Neural cell (in vitro differentiated cells): ENCODE data around the gene TIAM2. TPM values are rescaled to one million over a fixed set of nuclear protein-coding genes. Genes with fewer than 3 reads are reported as not detected.

Source experiments
- H2AFZ ChIP-seq: fragments of 200-600, 300-800 bp; sonication (generic), shearing (Covaris generic); 2 replicates; pipeline ENCODE4 v1.6.0; 2014; ENCODE audit warnings: low read depth, mild to moderate bottlenecking, antibody characterized with exemption, low read length, moderate library complexity
- H3F3A ChIP-seq: fragments of 200-600 bp; shearing (Covaris generic); 2 replicates; pipeline ENCODE4 v1.6.1; 2016; ENCODE audit warnings: mild to moderate bottlenecking, moderate library complexity, mixed read lengths, antibody characterized with exemption, low read length; ENCODE audit not compliant: insufficient read depth, poor library complexity, severe bottlenecking
- H3K27ac ChIP-seq: fragments of 200-600, 300-800 bp; sonication (generic), shearing (Covaris generic); 2 replicates; pipeline ENCODE4 v1.5.1; 2014; ENCODE audit warnings: mild to moderate bottlenecking, low read length, moderate library complexity
- H3K27me3 ChIP-seq: fragments of 300-800, 200-600 bp; sonication (generic), shearing (Covaris generic); 2 replicates; pipeline ENCODE4 v1.6.0; 2014; ENCODE audit warnings: mild to moderate bottlenecking, low read depth, low read length, moderate library complexity; ENCODE audit not compliant: insufficient read depth
- H3K36me3 ChIP-seq: fragments of 300-800, 200-600 bp; sonication (generic), shearing (Covaris generic); 2 replicates; pipeline ENCODE4 v1.5.1; 2014; ENCODE audit warnings: mild to moderate bottlenecking, antibody characterized with exemption, low read length, moderate library complexity; ENCODE audit not compliant: insufficient read depth
- H3K4me2 ChIP-seq: fragments of 300-800, 200-600 bp; sonication (generic), shearing (Covaris generic); 2 replicates; pipeline ENCODE4 v1.6.0; 2014; ENCODE audit warnings: mild to moderate bottlenecking, low read length
- H3K4me3 ChIP-seq: fragments of 300-800, 200-600 bp; sonication (generic), shearing (Covaris generic); 2 replicates; pipeline ENCODE4 v1.5.1; 2014; ENCODE audit warnings: mild to moderate bottlenecking, low read length, moderate library complexity
- H3K79me2 ChIP-seq: fragments of 200-600 bp; shearing (Covaris generic); replicated peaks from 2 replicates; pipeline ENCODE4 v1.6.0; 2014; ENCODE audit warnings: mild to moderate bottlenecking, low read length, moderate library complexity; ENCODE audit not compliant: insufficient read depth
- H3K9ac ChIP-seq: fragments of 300-800, 200-600 bp; sonication (generic), shearing (Covaris generic); 2 replicates; pipeline ENCODE4 v1.6.1; 2016; ENCODE audit warnings: mild to moderate bottlenecking, low read length, mixed read lengths
- H3K9me2 ChIP-seq: fragments of 200-600 bp; shearing (Covaris generic); 2 replicates; pipeline ENCODE4 v1.6.1; 2016; ENCODE audit warnings: mild to moderate bottlenecking, low read length, mixed read lengths; ENCODE audit not compliant: insufficient read depth
- H3K9me3 ChIP-seq: fragments of 200-600, 300-800 bp; sonication (generic), shearing (Covaris generic); 2 replicates; pipeline ENCODE4 v1.6.1; 2016; ENCODE audit warnings: mild to moderate bottlenecking, mixed run types, low read length, moderate library complexity, mixed read lengths
- H4K20me1 ChIP-seq: fragments of 200-600 bp; shearing (Covaris generic); 2 replicates; pipeline ENCODE4 v1.6.1; 2016; ENCODE audit warnings: mild to moderate bottlenecking, mixed run types; ENCODE audit not compliant: insufficient read depth
- EP300 ChIP-seq: fragments of 450-650 bp; conservative IDR thresholded peaks from 2 replicates; pipeline ENCODE4 v1.6.1; 2014; ENCODE audit warnings: antibody characterized with exemption, mild to moderate bottlenecking, moderate library complexity; ENCODE audit not compliant: poor library complexity, severe bottlenecking
- EZH2 ChIP-seq: fragments of 200-600, 300-800 bp; shearing (Covaris generic), sonication (generic); IDR thresholded peaks from 2 replicates; pipeline ENCODE4 v1.6.1; 2014; ENCODE audit warnings: antibody characterized with exemption, low read length, borderline replicate concordance, mild to moderate bottlenecking; ENCODE audit not compliant: insufficient read depth, poor library complexity, severe bottlenecking
- MXI1 ChIP-seq: fragments of 450-650 bp; conservative IDR thresholded peaks from 2 replicates; pipeline ENCODE4 v1.6.1; 2014; ENCODE audit warnings: antibody characterized with exemption, mild to moderate bottlenecking; ENCODE audit not compliant: poor library complexity, severe bottlenecking
- POLR2AphosphoS5 ChIP-seq: IDR thresholded peaks from 2 replicates; pipeline ENCODE4 v1.6.1; 2012
- RAD21 ChIP-seq: fragments of 450-650 bp; conservative IDR thresholded peaks from 2 replicates; pipeline ENCODE4 v1.6.1; 2014; ENCODE audit warnings: antibody characterized with exemption, mild to moderate bottlenecking, moderate library complexity
- SMC3 ChIP-seq: fragments of 450-650 bp; conservative IDR thresholded peaks from 2 replicates; pipeline ENCODE4 v1.6.1; 2014; ENCODE audit warnings: antibody characterized with exemption, mild to moderate bottlenecking, moderate library complexity; ENCODE audit not compliant: poor library complexity
- TAF1 ChIP-seq: IDR thresholded peaks from 2 replicates; pipeline ENCODE4 v1.6.1; 2012; ENCODE audit warnings: low read depth
- polyA plus RNA-seq: library from polyadenylated mRNA; depleted of rRNA; stranded (reverse); fragments of >200 nt; gene quantifications from 2 replicates; pipeline ENCODE4 v1.2.3, GENCODE V29; 2014
- TF ChIP-seq, protein P1 (sequence below): IDR thresholded peaks from 2 replicates; pipeline ENCODE4 v1.6.1; 2012; ENCODE audit warnings: borderline replicate concordance
- TF ChIP-seq, protein P2 (sequence below): fragments of 450-650 bp; IDR thresholded peaks from 2 replicates; pipeline ENCODE4 v1.5.1; 2014; ENCODE audit warnings: antibody characterized with exemption, mild to moderate bottlenecking, moderate library complexity; ENCODE audit not compliant: poor library complexity, severe bottlenecking

The TIAM2 gene
- polyA plus RNA-seq, 1 donor from 2014 or later: 73.3 TPM

DNA sequence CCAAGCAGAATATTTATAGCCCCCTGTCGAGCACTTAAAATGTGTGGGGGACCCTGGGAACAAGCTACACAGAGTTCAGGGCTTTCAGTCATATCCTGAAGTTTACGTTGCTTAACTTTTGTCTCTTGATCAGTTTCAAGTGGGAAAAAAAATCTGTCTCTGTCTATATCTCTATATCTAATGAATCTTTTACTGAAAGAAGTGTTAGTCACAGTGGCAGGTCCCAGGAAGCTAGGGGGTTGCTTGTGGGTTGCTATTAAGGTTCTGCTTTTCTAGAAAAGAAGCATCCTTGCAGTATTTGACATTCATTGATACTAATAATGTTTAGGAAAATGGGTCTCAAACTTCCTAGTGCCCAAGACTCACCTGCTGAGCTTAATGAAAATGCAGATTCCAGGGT, 192.0 kb downstream of the TIAM2 start:
- no peak overlapping the region for H3K9ac ChIP-seq
- peaks cover 3% of the 10 kb centered on the region for H3F3A ChIP-seq
- H3K27me3 ChIP-seq: no peaks in the 10 kb centered on the region
- H2AFZ ChIP-seq: no peak overlapping the region
- no peak overlapping the region for H3K4me2 ChIP-seq
- no peaks in the 10 kb centered on the region for H3K9me2 ChIP-seq
- H3K9me3 ChIP-seq: no peaks in the 10 kb centered on the region
- H4K20me1 ChIP-seq: no peaks in the 10 kb centered on the region
- no peak overlapping the region for H3K4me3 ChIP-seq
- no peak overlapping the region for H3K27ac ChIP-seq
- no peaks in the 10 kb centered on the region for H3K79me2 ChIP-seq
- no peaks in the 10 kb centered on the region for H3K36me3 ChIP-seq
- TF ChIP-seq TAF1 (no peak), EZH2 (no peak), MXI1 (no peak)
- TF ChIP-seq, protein P1, sequence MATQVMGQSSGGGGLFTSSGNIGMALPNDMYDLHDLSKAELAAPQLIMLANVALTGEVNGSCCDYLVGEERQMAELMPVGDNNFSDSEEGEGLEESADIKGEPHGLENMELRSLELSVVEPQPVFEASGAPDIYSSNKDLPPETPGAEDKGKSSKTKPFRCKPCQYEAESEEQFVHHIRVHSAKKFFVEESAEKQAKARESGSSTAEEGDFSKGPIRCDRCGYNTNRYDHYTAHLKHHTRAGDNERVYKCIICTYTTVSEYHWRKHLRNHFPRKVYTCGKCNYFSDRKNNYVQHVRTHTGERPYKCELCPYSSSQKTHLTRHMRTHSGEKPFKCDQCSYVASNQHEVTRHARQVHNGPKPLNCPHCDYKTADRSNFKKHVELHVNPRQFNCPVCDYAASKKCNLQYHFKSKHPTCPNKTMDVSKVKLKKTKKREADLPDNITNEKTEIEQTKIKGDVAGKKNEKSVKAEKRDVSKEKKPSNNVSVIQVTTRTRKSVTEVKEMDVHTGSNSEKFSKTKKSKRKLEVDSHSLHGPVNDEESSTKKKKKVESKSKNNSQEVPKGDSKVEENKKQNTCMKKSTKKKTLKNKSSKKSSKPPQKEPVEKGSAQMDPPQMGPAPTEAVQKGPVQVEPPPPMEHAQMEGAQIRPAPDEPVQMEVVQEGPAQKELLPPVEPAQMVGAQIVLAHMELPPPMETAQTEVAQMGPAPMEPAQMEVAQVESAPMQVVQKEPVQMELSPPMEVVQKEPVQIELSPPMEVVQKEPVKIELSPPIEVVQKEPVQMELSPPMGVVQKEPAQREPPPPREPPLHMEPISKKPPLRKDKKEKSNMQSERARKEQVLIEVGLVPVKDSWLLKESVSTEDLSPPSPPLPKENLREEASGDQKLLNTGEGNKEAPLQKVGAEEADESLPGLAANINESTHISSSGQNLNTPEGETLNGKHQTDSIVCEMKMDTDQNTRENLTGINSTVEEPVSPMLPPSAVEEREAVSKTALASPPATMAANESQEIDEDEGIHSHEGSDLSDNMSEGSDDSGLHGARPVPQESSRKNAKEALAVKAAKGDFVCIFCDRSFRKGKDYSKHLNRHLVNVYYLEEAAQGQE: no peak

DNA sequence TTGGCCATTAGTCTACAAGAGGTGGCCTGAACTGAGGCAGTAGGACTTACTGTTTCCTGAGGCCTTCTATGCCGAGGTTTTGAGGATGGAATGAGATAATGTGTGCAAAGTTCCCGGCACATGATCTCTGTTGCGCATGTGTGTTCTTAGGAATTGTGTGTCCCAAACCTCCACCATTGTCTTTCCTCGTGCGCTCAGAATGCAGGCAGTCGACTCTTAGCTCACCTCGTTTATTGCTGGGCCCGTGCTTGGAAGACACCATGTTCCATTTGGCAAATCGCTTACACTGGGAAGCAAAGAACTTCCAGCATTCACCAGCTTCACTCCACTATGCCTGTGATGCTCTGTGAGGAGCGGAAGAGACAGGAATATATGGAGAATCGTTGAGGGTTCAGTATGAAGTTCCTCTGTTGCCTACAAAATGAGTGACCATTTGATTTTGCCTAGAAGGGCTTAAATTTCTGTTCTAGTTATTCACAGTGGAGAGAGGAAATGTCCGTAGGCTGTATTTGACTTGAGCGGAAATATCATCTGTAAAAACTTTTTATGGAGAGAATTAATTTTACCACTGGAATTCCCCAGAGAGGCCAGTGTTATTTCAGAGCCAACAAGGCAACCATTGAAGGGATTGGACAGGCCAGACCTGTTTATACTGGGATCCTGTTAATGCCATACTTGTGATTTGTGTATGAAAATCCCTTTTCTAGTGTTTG, 193.0 kb downstream of the TIAM2 start:
- H3K4me2 ChIP-seq: no peak overlapping the region
- no peaks in the 10 kb centered on the region for H3K36me3 ChIP-seq
- no peak overlapping the region for H3K27ac ChIP-seq
- no peaks in the 10 kb centered on the region for H3K27me3 ChIP-seq
- TF ChIP-seq SMC3 (no peak), EZH2 (no peak), TAF1 (no peak), MXI1 (no peak), POLR2AphosphoS5 (no peak), RAD21 (no peak), EP300 (no peak)
- TF ChIP-seq, protein P2, sequence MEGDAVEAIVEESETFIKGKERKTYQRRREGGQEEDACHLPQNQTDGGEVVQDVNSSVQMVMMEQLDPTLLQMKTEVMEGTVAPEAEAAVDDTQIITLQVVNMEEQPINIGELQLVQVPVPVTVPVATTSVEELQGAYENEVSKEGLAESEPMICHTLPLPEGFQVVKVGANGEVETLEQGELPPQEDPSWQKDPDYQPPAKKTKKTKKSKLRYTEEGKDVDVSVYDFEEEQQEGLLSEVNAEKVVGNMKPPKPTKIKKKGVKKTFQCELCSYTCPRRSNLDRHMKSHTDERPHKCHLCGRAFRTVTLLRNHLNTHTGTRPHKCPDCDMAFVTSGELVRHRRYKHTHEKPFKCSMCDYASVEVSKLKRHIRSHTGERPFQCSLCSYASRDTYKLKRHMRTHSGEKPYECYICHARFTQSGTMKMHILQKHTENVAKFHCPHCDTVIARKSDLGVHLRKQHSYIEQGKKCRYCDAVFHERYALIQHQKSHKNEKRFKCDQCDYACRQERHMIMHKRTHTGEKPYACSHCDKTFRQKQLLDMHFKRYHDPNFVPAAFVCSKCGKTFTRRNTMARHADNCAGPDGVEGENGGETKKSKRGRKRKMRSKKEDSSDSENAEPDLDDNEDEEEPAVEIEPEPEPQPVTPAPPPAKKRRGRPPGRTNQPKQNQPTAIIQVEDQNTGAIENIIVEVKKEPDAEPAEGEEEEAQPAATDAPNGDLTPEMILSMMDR: no peak
- TF ChIP-seq, protein P1: no peak
- H3K4me3 ChIP-seq: no peak overlapping the region
- H3F3A ChIP-seq: peaks cover 3% of the 10 kb centered on the region
- H3K9me2 ChIP-seq: no peaks in the 10 kb centered on the region
- H2AFZ ChIP-seq: no peak overlapping the region
- no peaks in the 10 kb centered on the region for H3K9me3 ChIP-seq
- no peak overlapping the region for H3K9ac ChIP-seq
- H4K20me1 ChIP-seq: no peaks in the 10 kb centered on the region
- H3K79me2 ChIP-seq: no peaks in the 10 kb centered on the region
